Choroid plexus epithelial cell (primary cell): ENCODE results near the gene MYADML2.
A peak's percentile ranks its signal among the peaks of the same experiment; 100 is the strongest.

Experiments
- DNase-seq: peaks from one replicate; pipeline ENCODE4 v3.0.0-alpha.2; 2010; ENCODE audit warnings: low read depth
- H3K4me3 ChIP-seq: 2 replicates; pipeline ENCODE4 v1.5.1; 2011; ENCODE audit warnings: low read depth, mild to moderate bottlenecking, control low read depth, low read length, moderate library complexity
- CTCF ChIP-seq: conservative IDR thresholded peaks from 2 replicates; pipeline ENCODE4 v1.5.1; 2011; ENCODE audit warnings: low read depth, mild to moderate bottlenecking, control low read depth, inconsistent platforms, low read length, moderate library complexity

Gene MYADML2

DNA sequence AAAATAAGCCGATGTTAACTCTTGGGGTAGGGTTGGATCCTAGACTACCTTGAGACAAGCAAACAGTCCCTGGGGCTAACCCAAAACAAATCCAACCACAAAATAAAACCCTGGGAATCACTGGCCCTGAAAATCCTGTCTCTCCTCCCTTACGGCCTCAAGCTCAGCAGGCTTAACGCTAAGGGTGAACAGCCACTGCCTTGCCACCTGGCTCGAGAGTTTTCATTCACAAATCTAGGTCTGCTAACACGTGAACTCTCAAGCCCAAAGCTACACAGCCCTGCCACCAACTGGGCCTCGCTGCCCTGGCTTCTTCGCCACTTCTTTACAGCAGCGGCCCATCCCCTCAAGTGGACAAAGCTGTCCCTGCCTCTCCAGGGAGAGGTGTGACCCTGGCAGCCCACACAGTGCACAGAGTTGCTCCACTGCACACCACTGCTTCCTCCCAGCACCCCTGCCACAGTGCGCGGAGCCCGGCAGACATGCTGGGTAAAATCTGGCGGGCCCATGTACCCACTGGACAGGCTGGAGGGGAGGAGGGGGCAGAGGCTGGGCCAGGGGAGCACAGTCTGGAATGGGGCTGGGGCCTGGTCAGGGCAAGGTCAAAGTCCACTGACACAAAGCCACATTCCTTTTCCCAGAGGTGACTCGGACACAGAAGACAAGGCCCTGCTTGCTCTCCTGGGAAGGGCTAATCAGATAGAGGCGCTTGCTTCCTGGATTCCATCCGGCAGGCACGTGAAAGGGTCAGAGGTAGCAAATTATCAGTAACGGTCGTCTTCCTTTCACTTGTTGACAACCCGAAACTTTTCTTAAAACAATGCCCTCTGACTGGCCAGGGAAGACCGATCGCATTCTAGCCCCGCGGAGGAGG lies 36.8 kb downstream of the MYADML2 start:
- no peak for TF ChIP-seq CTCF
- H3K4me3 ChIP-seq = peak overlapping the region; percentile 75
- DNase-seq = no peak

DNA sequence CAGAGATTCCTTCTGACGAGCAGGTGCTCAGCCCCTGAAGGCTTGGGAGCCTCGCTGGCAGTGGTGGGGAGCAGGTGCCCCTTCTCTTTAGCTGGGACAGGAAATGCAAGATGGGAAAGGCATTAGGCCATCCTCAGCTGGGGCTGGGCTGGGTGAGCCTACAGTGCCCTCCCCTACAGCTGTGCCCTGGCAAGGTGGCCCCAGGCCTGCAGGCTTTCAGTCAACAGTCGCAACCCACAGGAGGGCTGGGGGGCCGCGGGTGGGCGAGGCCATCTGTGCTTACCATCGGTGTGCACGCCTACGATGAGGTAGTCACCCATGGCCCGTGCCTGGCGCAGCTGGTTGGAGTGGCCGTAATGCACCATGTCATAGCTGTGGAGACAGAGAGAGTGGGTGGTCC lies 37.8 kb downstream of the MYADML2 start:
- TF ChIP-seq CTCF = no peak
- H3K4me3 ChIP-seq = no peak overlapping the region
- no peak for DNase-seq

GRCh38 chr17:81908793-81909192 lies 38.2 kb downstream of the MYADML2 start:
- no peak for DNase-seq
- TF ChIP-seq CTCF = no peak
- H3K4me3 ChIP-seq = no peak overlapping the region

- DNase-seq = no peak
- H3K4me3 ChIP-seq = no peak overlapping the region
- peak; percentile 27 for TF ChIP-seq CTCF
Measured at GRCh38 chr17:81907219-81908145, 39.6 kb downstream of the MYADML2 start.

- peak; percentile 22 for TF ChIP-seq CTCF
- DNase-seq = no peak
- no peak overlapping the region for H3K4me3 ChIP-seq
Measured at GRCh38 chr17:81906476-81907218, 40.4 kb downstream of the MYADML2 start.

DNA sequence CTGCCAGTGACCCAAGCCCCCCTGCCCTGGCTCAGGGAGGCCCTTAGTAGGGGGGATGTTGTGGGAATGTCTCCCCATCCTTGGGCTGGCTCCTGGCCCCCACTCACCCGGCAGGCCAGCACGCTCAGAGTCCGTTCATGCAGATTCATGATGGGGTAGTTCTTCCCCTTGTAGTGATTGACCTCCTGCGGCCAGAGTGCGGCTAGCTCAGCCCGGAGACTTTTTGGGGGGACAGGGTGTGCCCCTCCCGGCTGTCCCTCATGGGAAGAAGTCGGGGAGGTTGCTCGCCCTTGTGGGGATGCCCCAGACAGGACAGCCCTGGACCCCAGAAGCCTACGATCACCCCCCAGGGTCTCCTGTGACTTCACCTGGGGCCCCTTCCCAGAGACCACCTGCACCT lies 41.0 kb downstream of the MYADML2 start:
- H3K4me3 ChIP-seq = no peak overlapping the region
- TF ChIP-seq CTCF = no peak
- no peak for DNase-seq
